HepG2 (cell line): Measurements from ENCODE around the gene PIEZO1. TPM values are rescaled to one million over a fixed set of nuclear protein-coding genes. Genes with fewer than 3 reads are reported as not detected.

ENCODE experiments used
- GTF3A ChIP-seq: sonication (generic); formaldehyde crosslinking; conservative IDR thresholded peaks from 2 replicates; pipeline ENCODE4 v1.4.0; 2020; ENCODE audit warnings: mild to moderate bottlenecking, missing genetic modification reagents
- HNF4A ChIP-seq: sonication (generic); formaldehyde crosslinking; IDR thresholded peaks from 2 replicates; pipeline ENCODE4 v1.4.0; 2020; ENCODE audit warnings: missing genetic modification reagents
- NFKB2 ChIP-seq: sonication (generic); formaldehyde crosslinking; IDR thresholded peaks from 2 replicates; pipeline ENCODE4 v1.4.0; 2020; ENCODE audit warnings: missing genetic modification reagents, borderline replicate concordance
- PATZ1 ChIP-seq: sonication (generic); formaldehyde crosslinking; IDR thresholded peaks from 2 replicates; pipeline ENCODE4 v1.4.0; 2020; ENCODE audit warnings: missing genetic modification reagents
- SAFB2 ChIP-seq: sonication (generic); formaldehyde crosslinking; IDR thresholded peaks from 2 replicates; pipeline ENCODE4 v1.5.1; 2020; ENCODE audit warnings: missing genetic modification reagents, low read depth, mild to moderate bottlenecking, borderline replicate concordance
- SATB2 ChIP-seq: sonication (generic); formaldehyde crosslinking; IDR thresholded peaks from 2 replicates; pipeline ENCODE4 v1.5.0; 2020; ENCODE audit warnings: missing genetic modification reagents
- ZBTB20 ChIP-seq: sonication (generic); formaldehyde crosslinking; IDR thresholded peaks from 2 replicates; pipeline ENCODE4 v1.8.1; 2023; ENCODE audit warnings: missing genetic modification reagents, low read depth, mild to moderate bottlenecking, borderline replicate concordance
- ZFAT ChIP-seq: sonication (generic); formaldehyde crosslinking; conservative IDR thresholded peaks from 2 replicates; pipeline ENCODE4 v1.8.1; 2023; ENCODE audit warnings: missing genetic modification reagents, inconsistent platforms
- ZNF225 ChIP-seq: sonication (generic); formaldehyde crosslinking; IDR thresholded peaks from 2 replicates; pipeline ENCODE4 v1.4.0; 2020; ENCODE audit warnings: mild to moderate bottlenecking, missing genetic modification reagents
- ZNF460 ChIP-seq: sonication (generic); formaldehyde crosslinking; IDR thresholded peaks from 2 replicates; pipeline ENCODE4 v1.5.1; 2020; ENCODE audit warnings: missing genetic modification reagents, mild to moderate bottlenecking, borderline replicate concordance
- ZNF512B ChIP-seq: sonication (generic); formaldehyde crosslinking; IDR thresholded peaks from 2 replicates; pipeline ENCODE4 v1.5.1; 2020; ENCODE audit warnings: missing genetic modification reagents, mild to moderate bottlenecking, borderline replicate concordance
- ZNF839 ChIP-seq: sonication (generic); formaldehyde crosslinking; IDR thresholded peaks from 2 replicates; pipeline ENCODE4 v1.4.0; 2020; ENCODE audit warnings: missing genetic modification reagents, mild to moderate bottlenecking, borderline replicate concordance
- polyA plus RNA-seq, 8 experiments: library from polyadenylated mRNA; depleted of rRNA in 3 of 8; stranded (reverse) in 7 of 8; unstranded in 1 of 8; fragments of >200 nt; fragmentation: Illumina TruSeq in 4 of 8; extraction: Trizol in 4 of 8; gene quantifications; 2 replicates each; pipeline versions ENCODE4 v1.2.1 to v1.2.3, GENCODE V29; 2011 to 2016; ENCODE audit warnings: low read depth in 4 of 8, missing spikeins in 1 of 8, mixed read lengths in 1 of 8; ENCODE audit not compliant: insufficient read depth in 1 of 8
- total RNA-seq, 5 experiments: library from RNA; depleted of rRNA; stranded (reverse); fragments of >200 nt; fragmentation: Illumina TruSeq; extraction: Trizol; gene quantifications; 2 replicates each; pipeline ENCODE4 v1.2.3, GENCODE V29; 2016; ENCODE audit warnings: low read depth in 1 of 5
- TF ChIP-seq, protein P1 (sequence below): sonication (generic); formaldehyde crosslinking; IDR thresholded peaks from 2 replicates; pipeline ENCODE4 v1.5.0; 2020; ENCODE audit warnings: mild to moderate bottlenecking, missing genetic modification reagents
- TF ChIP-seq, protein P2 (sequence below): sonication (generic); formaldehyde crosslinking; IDR thresholded peaks from 2 replicates; pipeline ENCODE4 v1.5.1; 2020; ENCODE audit warnings: mild to moderate bottlenecking, missing genetic modification reagents
- TF ChIP-seq, protein P3 (sequence below): sonication (generic); formaldehyde crosslinking; IDR thresholded peaks from 2 replicates; pipeline ENCODE4 v1.4.0; 2020; ENCODE audit warnings: missing genetic modification reagents

PIEZO1 gene
- total and polyA plus RNA-seq, 2 of the 13 experiments (the other 11 are each of a cell fraction or from before 2014, with no cell fraction given), result 67.9 to 85.0 TPM

- TF ChIP-seq, protein P1, sequence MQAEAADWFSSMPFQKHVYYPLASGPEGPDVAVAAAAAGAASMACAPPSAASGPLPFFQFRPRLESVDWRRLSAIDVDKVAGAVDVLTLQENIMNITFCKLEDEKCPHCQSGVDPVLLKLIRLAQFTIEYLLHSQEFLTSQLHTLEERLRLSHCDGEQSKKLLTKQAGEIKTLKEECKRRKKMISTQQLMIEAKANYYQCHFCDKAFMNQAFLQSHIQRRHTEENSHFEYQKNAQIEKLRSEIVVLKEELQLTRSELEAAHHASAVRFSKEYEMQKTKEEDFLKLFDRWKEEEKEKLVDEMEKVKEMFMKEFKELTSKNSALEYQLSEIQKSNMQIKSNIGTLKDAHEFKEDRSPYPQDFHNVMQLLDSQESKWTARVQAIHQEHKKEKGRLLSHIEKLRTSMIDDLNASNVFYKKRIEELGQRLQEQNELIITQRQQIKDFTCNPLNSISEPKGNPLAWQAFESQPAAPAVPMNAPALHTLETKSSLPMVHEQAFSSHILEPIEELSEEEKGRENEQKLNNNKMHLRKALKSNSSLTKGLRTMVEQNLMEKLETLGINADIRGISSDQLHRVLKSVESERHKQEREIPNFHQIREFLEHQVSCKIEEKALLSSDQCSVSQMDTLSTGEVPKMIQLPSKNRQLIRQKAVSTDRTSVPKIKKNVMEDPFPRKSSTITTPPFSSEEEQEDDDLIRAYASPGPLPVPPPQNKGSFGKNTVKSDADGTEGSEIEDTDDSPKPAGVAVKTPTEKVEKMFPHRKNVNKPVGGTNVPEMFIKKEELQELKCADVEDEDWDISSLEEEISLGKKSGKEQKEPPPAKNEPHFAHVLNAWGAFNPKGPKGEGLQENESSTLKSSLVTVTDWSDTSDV, result no peak
- TF ChIP-seq PATZ1 (CRISPR knock-in tag) (peak; percentile 93), ZFAT (CRISPR knock-in tag) (no peak), NFKB2 (CRISPR knock-in tag) (no peak), ZBTB20 (CRISPR knock-in tag) (0 out of 2 replicates have a peak, but pooled peaks have one; percentile 45), ZNF225 (CRISPR knock-in tag) (no peak), HNF4A (CRISPR knock-in tag) (peak; percentile 53), ZNF460 (no peak), SATB2 (no peak), SAFB2 (peak; percentile 1; the same call in 1 of the 2 replicates), ZNF839 (CRISPR knock-in tag) (no peak), GTF3A (CRISPR knock-in tag) (no peak), ZNF512B (CRISPR knock-in tag) (0 out of 2 replicates have a peak, but pooled peaks have one; percentile 24)
- TF ChIP-seq, protein P2, sequence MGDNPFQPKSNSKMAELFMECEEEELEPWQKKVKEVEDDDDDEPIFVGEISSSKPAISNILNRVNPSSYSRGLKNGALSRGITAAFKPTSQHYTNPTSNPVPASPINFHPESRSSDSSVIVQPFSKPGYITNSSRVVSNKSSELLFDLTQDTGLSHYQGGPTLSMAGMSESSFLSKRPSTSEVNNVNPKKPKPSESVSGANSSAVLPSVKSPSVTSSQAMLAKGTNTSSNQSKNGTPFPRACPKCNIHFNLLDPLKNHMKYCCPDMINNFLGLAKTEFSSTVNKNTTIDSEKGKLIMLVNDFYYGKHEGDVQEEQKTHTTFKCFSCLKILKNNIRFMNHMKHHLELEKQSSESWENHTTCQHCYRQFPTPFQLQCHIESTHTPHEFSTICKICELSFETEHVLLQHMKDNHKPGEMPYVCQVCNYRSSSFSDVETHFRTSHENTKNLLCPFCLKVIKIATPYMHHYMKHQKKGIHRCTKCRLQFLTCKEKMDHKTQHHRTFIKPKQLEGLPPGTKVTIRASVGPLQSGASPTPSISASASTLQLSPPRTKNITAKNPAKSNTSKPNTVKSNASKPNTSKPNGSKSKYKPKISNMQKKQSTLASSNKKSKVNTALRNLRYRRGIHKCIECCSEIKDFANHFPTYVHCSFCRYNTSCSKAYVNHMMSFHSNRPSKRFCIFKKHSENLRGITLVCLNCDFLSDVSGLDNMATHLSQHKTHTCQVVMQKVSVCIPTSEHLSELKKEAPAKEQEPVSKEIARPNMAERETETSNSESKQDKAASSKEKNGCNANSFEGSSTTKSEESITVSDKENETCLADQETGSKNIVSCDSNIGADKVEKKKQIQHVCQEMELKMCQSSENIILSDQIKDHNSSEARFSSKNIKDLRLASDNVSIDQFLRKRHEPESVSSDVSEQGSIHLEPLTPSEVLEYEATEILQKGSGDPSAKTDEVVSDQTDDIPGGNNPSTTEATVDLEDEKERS (CRISPR knock-in tag), result 0 out of 2 replicates have a peak, but pooled peaks have one; percentile 12
- TF ChIP-seq, protein P3, sequence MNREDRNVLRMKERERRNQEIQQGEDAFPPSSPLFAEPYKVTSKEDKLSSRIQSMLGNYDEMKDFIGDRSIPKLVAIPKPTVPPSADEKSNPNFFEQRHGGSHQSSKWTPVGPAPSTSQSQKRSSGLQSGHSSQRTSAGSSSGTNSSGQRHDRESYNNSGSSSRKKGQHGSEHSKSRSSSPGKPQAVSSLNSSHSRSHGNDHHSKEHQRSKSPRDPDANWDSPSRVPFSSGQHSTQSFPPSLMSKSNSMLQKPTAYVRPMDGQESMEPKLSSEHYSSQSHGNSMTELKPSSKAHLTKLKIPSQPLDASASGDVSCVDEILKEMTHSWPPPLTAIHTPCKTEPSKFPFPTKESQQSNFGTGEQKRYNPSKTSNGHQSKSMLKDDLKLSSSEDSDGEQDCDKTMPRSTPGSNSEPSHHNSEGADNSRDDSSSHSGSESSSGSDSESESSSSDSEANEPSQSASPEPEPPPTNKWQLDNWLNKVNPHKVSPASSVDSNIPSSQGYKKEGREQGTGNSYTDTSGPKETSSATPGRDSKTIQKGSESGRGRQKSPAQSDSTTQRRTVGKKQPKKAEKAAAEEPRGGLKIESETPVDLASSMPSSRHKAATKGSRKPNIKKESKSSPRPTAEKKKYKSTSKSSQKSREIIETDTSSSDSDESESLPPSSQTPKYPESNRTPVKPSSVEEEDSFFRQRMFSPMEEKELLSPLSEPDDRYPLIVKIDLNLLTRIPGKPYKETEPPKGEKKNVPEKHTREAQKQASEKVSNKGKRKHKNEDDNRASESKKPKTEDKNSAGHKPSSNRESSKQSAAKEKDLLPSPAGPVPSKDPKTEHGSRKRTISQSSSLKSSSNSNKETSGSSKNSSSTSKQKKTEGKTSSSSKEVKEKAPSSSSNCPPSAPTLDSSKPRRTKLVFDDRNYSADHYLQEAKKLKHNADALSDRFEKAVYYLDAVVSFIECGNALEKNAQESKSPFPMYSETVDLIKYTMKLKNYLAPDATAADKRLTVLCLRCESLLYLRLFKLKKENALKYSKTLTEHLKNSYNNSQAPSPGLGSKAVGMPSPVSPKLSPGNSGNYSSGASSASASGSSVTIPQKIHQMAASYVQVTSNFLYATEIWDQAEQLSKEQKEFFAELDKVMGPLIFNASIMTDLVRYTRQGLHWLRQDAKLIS, result no peak
Measured at GRCh38 chr16:88687254-88687576, 97.8 kb downstream of the PIEZO1 start (continued).
